SK-N-MC (cell line): ENCODE measurements around the gene IRX2.

ENCODE experiments used
- EZH2 ChIP-seq: fragments of 200-600 bp; sonication (generic); IDR thresholded peaks from one replicate; pipeline ENCODE4 v1.6.1; 2017; ENCODE audit warnings: antibody characterized with exemption
- POLR2AphosphoS5 ChIP-seq: IDR thresholded peaks from 2 replicates; pipeline ENCODE4 v1.6.1; 2012; ENCODE audit warnings: mild to moderate bottlenecking, low read depth, low read length, borderline replicate concordance

DNA sequence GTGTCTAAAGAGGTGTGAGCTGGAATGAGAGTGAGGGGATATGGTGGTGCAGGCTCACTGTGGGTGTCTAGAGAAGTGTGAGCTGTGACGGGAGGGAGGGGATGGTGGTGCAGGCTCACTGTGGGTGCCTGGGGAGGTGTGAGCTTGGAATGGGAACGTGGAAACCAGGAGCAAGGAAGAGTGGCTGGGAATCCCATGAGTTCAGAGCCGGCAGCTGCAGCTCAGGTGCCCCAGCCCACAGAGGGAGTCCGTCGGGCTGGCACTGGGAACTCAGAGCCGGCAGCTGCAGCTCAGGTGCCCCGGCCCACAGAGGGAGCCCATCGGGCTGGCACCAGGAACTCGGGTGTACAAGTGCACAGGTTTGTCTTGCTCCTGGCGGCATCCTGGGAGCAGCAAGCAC lies 45.6 kb downstream of the IRX2 start:
- TF ChIP-seq EZH2 = no peak
- TF ChIP-seq POLR2AphosphoS5 = no peak
